ENCODE data around the gene RMC1.

The RMC1 gene

GRCh38 chr18:23547846-23548245 is 44.5 kb downstream of the RMC1 start:
- no peak for TF ChIP-seq CTCF (IDR thresholded peaks at IDR 0.05; ENCODE audit: low read depth, low read length, missing control alignments)
- no peak overlapping the region for H3K4me3 ChIP-seq (ENCODE audit: low read depth, low read length)
- DNase-seq (ENCODE audit: low read depth): no peak

GRCh38 chr18:23548275-23548674 is 45.0 kb downstream of the RMC1 start:
- H3K4me3 ChIP-seq (ENCODE audit: low read depth, low read length): no peak overlapping the region
- no peak for DNase-seq (ENCODE audit: low read depth)
- TF ChIP-seq CTCF (IDR thresholded peaks at IDR 0.05; ENCODE audit: low read depth, low read length, missing control alignments): no peak

GRCh38 chr18:23548719-23549118 is 45.4 kb downstream of the RMC1 start:
- no peak for TF ChIP-seq CTCF (IDR thresholded peaks at IDR 0.05; ENCODE audit: low read depth, low read length, missing control alignments)
- no peak for DNase-seq (ENCODE audit: low read depth)
- no peak overlapping the region for H3K4me3 ChIP-seq (ENCODE audit: low read depth, low read length)

- TF ChIP-seq CTCF (IDR thresholded peaks at IDR 0.05; ENCODE audit: low read depth, low read length, missing control alignments): no peak
- H3K4me3 ChIP-seq (ENCODE audit: low read depth, low read length): no peak overlapping the region
- no peak for DNase-seq (ENCODE audit: low read depth)
These were observed 47.6 kb downstream of the RMC1 start for GRCh38 chr18:23550898-23551297.

- no peak overlapping the region for H3K4me3 ChIP-seq (ENCODE audit: low read depth, low read length)
- no peak for DNase-seq (ENCODE audit: low read depth)
- TF ChIP-seq CTCF (IDR thresholded peaks at IDR 0.05; ENCODE audit: low read depth, low read length, missing control alignments): no peak
These were observed 48.7 kb downstream of the RMC1 start for GRCh38 chr18:23551978-23552377.

- no peak overlapping the region for H3K4me3 ChIP-seq (ENCODE audit: low read depth, low read length)
- no peak for DNase-seq (ENCODE audit: low read depth)
- no peak for TF ChIP-seq CTCF (IDR thresholded peaks at IDR 0.05; ENCODE audit: low read depth, low read length, missing control alignments)
These were observed 49.2 kb downstream of the RMC1 start for GRCh38 chr18:23552505-23552904.

- H3K4me3 ChIP-seq (ENCODE audit: low read depth, low read length): no peak overlapping the region
- TF ChIP-seq CTCF (IDR thresholded peaks at IDR 0.05; ENCODE audit: low read depth, low read length, missing control alignments): no peak
- no peak for DNase-seq (ENCODE audit: low read depth)
These were observed 50.6 kb downstream of the RMC1 start for GRCh38 chr18:23553887-23554286.
